Psoas muscle (tissue), 8 donors: Measurements from ENCODE around the gene HES2. TPM values are rescaled to one million over a fixed set of nuclear protein-coding genes. Genes with fewer than 3 reads are reported as not detected.

ENCODE experiments used
- ATAC-seq, 4 donors: fragments of 200-7000 bp; cut with Tn5 transposase; one replicate each; pipeline ENCODE4 v1.9.1; 2020; ENCODE audit warnings: moderate library complexity in 3 of 4, mild to moderate bottlenecking in 2 of 4
- DNase-seq, 2 donors: peaks; one replicate each; pipeline ENCODE4 v3.0.0-alpha.2; 2020
- H3K27ac ChIP-seq: fragments of 200-600 bp; one replicate; pipeline ENCODE4 v1.8.0; 2022
- H3K27me3 ChIP-seq, 3 donors: fragments of 200-600 bp in 1 of 3; one replicate each; pipeline versions ENCODE4 v1.6.1 to v1.8.0; 2013 to 2022; ENCODE audit warnings: low read length in 2 of 3, mild to moderate bottlenecking in 2 of 3, moderate library complexity in 1 of 3; ENCODE audit not compliant: insufficient read depth in 3 of 3
- H3K36me3 ChIP-seq, 2 donors: fragments of 200-600 bp in 1 of 2; one replicate each; pipeline versions ENCODE4 v1.6.1 to v1.8.0; 2013 to 2022; ENCODE audit warnings: low read depth in 1 of 2, mild to moderate bottlenecking in 1 of 2, moderate library complexity in 1 of 2; ENCODE audit not compliant: insufficient read depth in 1 of 2
- H3K4me1 ChIP-seq: fragments of 200-600 bp; one replicate; pipeline ENCODE4 v1.8.0; 2022
- H3K4me3 ChIP-seq: fragments of 200-600 bp; one replicate; pipeline ENCODE4 v1.8.0; 2022; ENCODE audit warnings: mild to moderate bottlenecking
- H3K9me3 ChIP-seq: fragments of 200-600 bp; one replicate; pipeline ENCODE4 v1.8.0; 2022
- CTCF ChIP-seq: fragments of 200-600 bp; IDR thresholded peaks from one replicate; pipeline ENCODE4 v1.8.0; 2022; ENCODE audit warnings: antibody characterized with exemption
- WGBS, 3 donors: extraction: QIAGEN DNeasy Blood & Tissue Kit; methylation state at CpG; one replicate each; pipeline versions ENCODE4 v1.1.6 to v1.1.7; 2013; 5-methylcytosine and 5-hydroxymethylcytosine counted together
- intact Hi-C, 2 donors: fragments of 100-400 bp; cut with DNase I; formaldehyde crosslinking; loops; one replicate each; pipeline versions ENCODE4 v1.11.0 to v1.14.2; 2022
- polyA plus RNA-seq, 3 donors: library from polyadenylated mRNA; stranded (reverse); fragments of 200-250 nt; gene quantifications; one replicate each; pipeline ENCODE4 v1.2.3, GENCODE V29; 2013
- total RNA-seq, 4 donors: library from RNA; stranded (reverse); fragmentation: NEBNext Ultra II Directional in 2 of 4; extraction: Animal tissue kit (Norgen Biotek cat#: 25700) in 2 of 4; gene quantifications; one replicate each; pipeline versions ENCODE4 v1.2.1 to v1.2.4, GENCODE V29; 2021 to 2023
- donor health status: healthy with polysubstance abuse.
- donor health status: DM: no; HTN: no; CAD: no; lungs with moderate emphysema.
- donor health status: Bipolar disorder and iron deficiency.
- donor health status: healthy.
- donor health status: DM: yes; HTN: yes; CAD: no.
- donor health status: DM: no; HTN: no; CAD: no.
- donor health status: DM: no; HTN: no; CAD: no.
- donor health status: DM: yes; HTN: yes; CAD: no.

The HES2 gene
- total and polyA plus RNA-seq, 7 donors: 0.06 to 0.13 TPM; not detected in 5

- no peaks in the 10 kb centered on the region for H3K36me3 ChIP-seq
- intact Hi-C loops: no loop called here
- H3K4me3 ChIP-seq: no peak within 1 kb of the TSS
Observed at GRCh38 chr1:6424619-6425593, 5.2 kb upstream of the HES2 start, which contains the start of gene ESPN. ESPN (plus strand) TSS chr1:6424776; CDS start chr1:6424956, 180 bp downstream.

GRCh38 chr1:6424000-6424565, 4.4 kb upstream of the HES2 start:
- TF ChIP-seq CTCF: no peak
- H3K9me3 ChIP-seq: no peaks in the 10 kb centered on the region
- no peaks in the 10 kb centered on the region for H3K36me3 ChIP-seq
- no peak overlapping the region for H3K27ac ChIP-seq
- H3K27me3 ChIP-seq: peaks cover 0 to 93% (median 38%) of the 10 kb centered on the region in 3 donors
- WGBS, 3 donors: 2 to 5% (median 3%) methylated on average over 31 to 35 of the region's 35 CpGs
- no peak overlapping the region for H3K4me3 ChIP-seq
- no peak for DNase-seq
- H3K4me1 ChIP-seq: peaks cover 19% of the 10 kb centered on the region
- no peak for ATAC-seq
- intact Hi-C loops: no loop called here

More at GRCh38 chr1:6424619-6425593, 5.2 kb upstream of the HES2 start, which contains the start of gene ESPN:
- ATAC-seq (no peak), DNase-seq (no peak)
- Histone ChIP-seq H3K9me3 (no peaks in the 10 kb centered on the region), H3K4me1 (peaks cover 11% of the 10 kb centered on the region), H3K27ac (no peak within 1 kb of the TSS), H3K27me3 (peaks cover 0 to 91% (median 32%) of the 10 kb centered on the region in 3 donors)
- WGBS, 3 donors: 5 to 9% (median 8%) methylated on average over 43 to 99 of the region's 99 CpGs
- no peak for TF ChIP-seq CTCF

- TF ChIP-seq CTCF: peak; percentile 46
- peak; percentile 30 to 67 (median 57) for ATAC-seq
- Histone ChIP-seq H3K27me3 (peaks cover 0 to 95% (median 44%) of the 10 kb centered on the region in 3 donors), H3K9me3 (no peaks in the 10 kb centered on the region), H3K27ac (no peak overlapping the region), H3K36me3 (no peaks in the 10 kb centered on the region), H3K4me1 (peaks cover 21% of the 10 kb centered on the region), H3K4me3 (no peak overlapping the region)
- intact Hi-C loops: no loop called here
- DNase-seq: no peak
- 2 to 10% (median 6%) methylated on average over 19 to 24 of the region's 24 CpGs for WGBS, 3 donors
Observed at GRCh38 chr1:6423321-6423999, 3.7 kb upstream of the HES2 start.

GRCh38 chr1:6421266-6421665, 1.5 kb upstream of the HES2 start:
- WGBS, 3 donors: 49 to 76% (median 74%) methylated on average over 4 of the region's 4 CpGs

More at GRCh38 chr1:6421266-6421665, 1.5 kb upstream of the HES2 start:
- no peak for TF ChIP-seq CTCF
- no peak for ATAC-seq
- H3K27me3 ChIP-seq: peaks cover 0 to 97% (median 58%) of the 10 kb centered on the region in 3 donors
- H3K4me1 ChIP-seq: peaks cover 21% of the 10 kb centered on the region
- H3K36me3 ChIP-seq: no peaks in the 10 kb centered on the region
- intact Hi-C loops: no loop called here
- no peak overlapping the region for H3K27ac ChIP-seq
- no peak overlapping the region for H3K4me3 ChIP-seq
- DNase-seq: no peak
- no peaks in the 10 kb centered on the region for H3K9me3 ChIP-seq
